ENCODE results near the gene IQCN. TPM values are rescaled to one million over a fixed set of nuclear protein-coding genes. Genes with fewer than 3 reads are reported as not detected.

The IQCN gene, protein sequence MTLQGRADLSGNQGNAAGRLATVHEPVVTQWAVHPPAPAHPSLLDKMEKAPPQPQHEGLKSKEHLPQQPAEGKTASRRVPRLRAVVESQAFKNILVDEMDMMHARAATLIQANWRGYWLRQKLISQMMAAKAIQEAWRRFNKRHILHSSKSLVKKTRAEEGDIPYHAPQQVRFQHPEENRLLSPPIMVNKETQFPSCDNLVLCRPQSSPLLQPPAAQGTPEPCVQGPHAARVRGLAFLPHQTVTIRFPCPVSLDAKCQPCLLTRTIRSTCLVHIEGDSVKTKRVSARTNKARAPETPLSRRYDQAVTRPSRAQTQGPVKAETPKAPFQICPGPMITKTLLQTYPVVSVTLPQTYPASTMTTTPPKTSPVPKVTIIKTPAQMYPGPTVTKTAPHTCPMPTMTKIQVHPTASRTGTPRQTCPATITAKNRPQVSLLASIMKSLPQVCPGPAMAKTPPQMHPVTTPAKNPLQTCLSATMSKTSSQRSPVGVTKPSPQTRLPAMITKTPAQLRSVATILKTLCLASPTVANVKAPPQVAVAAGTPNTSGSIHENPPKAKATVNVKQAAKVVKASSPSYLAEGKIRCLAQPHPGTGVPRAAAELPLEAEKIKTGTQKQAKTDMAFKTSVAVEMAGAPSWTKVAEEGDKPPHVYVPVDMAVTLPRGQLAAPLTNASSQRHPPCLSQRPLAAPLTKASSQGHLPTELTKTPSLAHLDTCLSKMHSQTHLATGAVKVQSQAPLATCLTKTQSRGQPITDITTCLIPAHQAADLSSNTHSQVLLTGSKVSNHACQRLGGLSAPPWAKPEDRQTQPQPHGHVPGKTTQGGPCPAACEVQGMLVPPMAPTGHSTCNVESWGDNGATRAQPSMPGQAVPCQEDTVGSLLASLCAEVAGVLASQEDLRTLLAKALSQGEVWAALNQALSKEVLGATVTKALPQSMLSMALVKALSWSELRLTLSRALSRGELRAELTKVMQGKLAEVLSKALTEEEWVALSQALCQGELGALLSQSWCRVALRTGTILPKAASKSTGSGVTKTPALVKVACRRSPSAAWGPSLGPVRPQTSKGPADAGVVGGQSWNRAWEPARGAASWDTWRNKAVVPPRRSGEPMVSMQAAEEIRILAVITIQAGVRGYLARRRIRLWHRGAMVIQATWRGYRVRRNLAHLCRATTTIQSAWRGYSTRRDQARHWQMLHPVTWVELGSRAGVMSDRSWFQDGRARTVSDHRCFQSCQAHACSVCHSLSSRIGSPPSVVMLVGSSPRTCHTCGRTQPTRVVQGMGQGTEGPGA (N-terminal part only)
- 0.81 TPM for polyA plus RNA-seq (2013, experiment 1 of 2)
- 1.1 TPM for polyA plus RNA-seq (2013, experiment 2 of 2)

GRCh38 chr19:18274219-18274780, at the start of gene IQCN:
Gene IQCN, minus strand, starts transcription at chr19:18274452. Its CDS starts 4,974 bp downstream, at chr19:18269478.
- no CpG with 5 or more reads among the region's 9 CpGs for WGBS, 2 donors (ENCODE audit: extremely low coverage in 2 of 2, insufficient read length in 2 of 2, insufficient replicate concordance in 1 of 2)
- Histone ChIP-seq H3K9me3 (replicated peaks in 1 of 2; ENCODE audit: control insufficient read depth in 2 of 2, insufficient read depth in 1 of 2, low read depth in 1 of 2, low read length in 2 of 2) (peaks cover 0 to 2% of the 10 kb centered on the region in 2 donors), H3K18ac (ENCODE audit: low read length) (no peak within 1 kb of the TSS), H3K4me3 (ENCODE audit: low read length in 2 of 2) (peak within 1 kb of the TSS in 1 of 2 donors; percentile 41), H2BK15ac (ENCODE audit: low read length) (no peak within 1 kb of the TSS), H2BK12ac (ENCODE audit: low read length) (no peak within 1 kb of the TSS), H3K9ac (ENCODE audit: low read depth, low read length, poor library complexity) (peak within 1 kb of the TSS; percentile 9), H4K8ac (ENCODE audit: low read depth, low read length) (peak within 1 kb of the TSS; percentile 17), H3K14ac (ENCODE audit: low read length) (no peak within 1 kb of the TSS), H3K27me3 (ENCODE audit: control insufficient read depth in 3 of 3, insufficient read depth in 3 of 3, low read depth in 1 of 3, low read length in 3 of 3) (no peaks in the 10 kb centered on the region), H3K23ac (ENCODE audit: low read depth, low read length, poor library complexity) (peak within 1 kb of the TSS; percentile 31), H2BK5ac (ENCODE audit: low read length) (no peak within 1 kb of the TSS), H3K27ac (replicated peaks; ENCODE audit: low read length) (no peak within 1 kb of the TSS), H2BK120ac (ENCODE audit: low read depth, low read length) (no peak within 1 kb of the TSS), H3K4ac (ENCODE audit: low read length) (no peak within 1 kb of the TSS), H3K4me2 (ENCODE audit: insufficient read depth, low read length, poor library complexity, severe bottlenecking) (peak within 1 kb of the TSS; percentile 11), H3K36me3 (replicated peaks in 1 of 2; ENCODE audit: control insufficient read depth in 2 of 2, insufficient read depth in 2 of 2, low read length in 2 of 2) (peaks cover 18 to 33% of the 10 kb centered on the region in 2 donors), H3K4me1 (ENCODE audit: control insufficient read depth in 2 of 2, insufficient read depth in 1 of 2, low read depth in 1 of 2, low read length in 2 of 2) (peaks cover 8 to 9% of the 10 kb centered on the region in 2 donors), H2AK5ac (ENCODE audit: low read depth, low read length) (peak within 1 kb of the TSS; percentile 9), H4K91ac (ENCODE audit: low read depth, low read length, poor library complexity) (no peak within 1 kb of the TSS), H2AFZ (ENCODE audit: low read length) (no peak within 1 kb of the TSS), H3K79me1 (ENCODE audit: low read depth, low read length) (peaks cover 18% of the 10 kb centered on the region)
- no peak for DNase-seq (ENCODE audit: low spot score)

DNA sequence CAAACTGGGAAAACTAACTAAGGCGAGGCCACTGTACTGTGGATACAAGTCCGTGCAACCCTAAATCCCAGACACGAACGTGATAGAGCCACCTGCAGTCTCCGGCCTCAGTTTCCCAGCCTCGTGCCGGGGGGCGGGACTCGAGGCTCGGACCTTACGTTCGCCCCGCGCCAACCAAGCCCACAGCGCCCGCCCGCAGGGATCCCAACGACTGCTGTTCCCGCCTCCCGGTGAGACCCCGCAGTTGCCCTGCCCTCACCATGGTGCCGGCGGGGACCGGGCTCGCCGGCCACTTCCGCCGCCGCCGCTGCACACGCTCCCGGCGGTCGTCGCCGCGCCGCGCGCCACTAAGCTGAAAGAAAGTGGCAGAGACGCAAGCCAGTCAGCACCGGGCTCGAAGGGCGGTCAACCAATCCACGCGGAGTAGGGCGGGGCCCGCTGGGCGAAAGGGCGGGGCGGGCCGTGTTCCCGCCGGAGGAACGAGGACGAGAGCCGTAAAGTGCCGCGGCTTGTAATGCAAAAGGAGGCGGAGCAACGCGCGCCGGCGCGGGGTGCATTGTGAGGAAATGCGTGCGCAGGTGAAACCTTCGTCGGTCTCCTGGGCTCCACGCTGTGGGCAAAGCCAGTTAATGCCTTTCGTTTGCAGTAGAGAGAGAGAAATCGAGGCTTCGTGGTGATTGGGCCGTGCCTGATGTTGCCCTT, 48.7 kb upstream of the IQCN start, which contains the start of gene LSM4:
Gene LSM4 (minus strand): TSS at position 318 of the 702 bp plus-strand sequence. CDS start 56 bp downstream, at position 262.
- H3K14ac ChIP-seq (ENCODE audit: low read length), result peak within 1 kb of the TSS; percentile 5
- H3K27ac ChIP-seq (replicated peaks; ENCODE audit: low read length), result peak within 1 kb of the TSS; percentile 86
- H2AK5ac ChIP-seq (ENCODE audit: low read depth, low read length), result peak within 1 kb of the TSS; percentile 68
- H2BK120ac ChIP-seq (ENCODE audit: low read depth, low read length), result no peak within 1 kb of the TSS
- H3K9me3 ChIP-seq (replicated peaks in 1 of 2; ENCODE audit: control insufficient read depth in 2 of 2, insufficient read depth in 1 of 2, low read depth in 1 of 2, low read length in 2 of 2), result no peaks in the 10 kb centered on the region
- H3K4me2 ChIP-seq (ENCODE audit: insufficient read depth, low read length, poor library complexity, severe bottlenecking), result peak within 1 kb of the TSS; percentile 72
- peak within 1 kb of the TSS; percentile 98 for H3K18ac ChIP-seq (ENCODE audit: low read length)
- peaks cover 18% of the 10 kb centered on the region for H3K79me1 ChIP-seq (ENCODE audit: low read depth, low read length)
- no peak within 1 kb of the TSS for H2BK15ac ChIP-seq (ENCODE audit: low read length)
- peak within 1 kb of the TSS; percentile 93 to 95 for H3K4me3 ChIP-seq (ENCODE audit: low read length in 2 of 2)
- peak; percentile 98 for DNase-seq (ENCODE audit: low spot score)
- peak within 1 kb of the TSS; percentile 3 for H4K8ac ChIP-seq (ENCODE audit: low read depth, low read length)
- no peak within 1 kb of the TSS for H2BK12ac ChIP-seq (ENCODE audit: low read length)
- H3K4me1 ChIP-seq (ENCODE audit: control insufficient read depth in 2 of 2, insufficient read depth in 1 of 2, low read depth in 1 of 2, low read length in 2 of 2), result peaks cover 8 to 9% of the 10 kb centered on the region in 2 donors
- no peak within 1 kb of the TSS for H4K91ac ChIP-seq (ENCODE audit: low read depth, low read length, poor library complexity)
- no peaks in the 10 kb centered on the region for H3K27me3 ChIP-seq (ENCODE audit: control insufficient read depth in 3 of 3, insufficient read depth in 3 of 3, low read depth in 1 of 3, low read length in 3 of 3)
- peak within 1 kb of the TSS; percentile 56 for H3K23ac ChIP-seq (ENCODE audit: low read depth, low read length, poor library complexity)
- peak within 1 kb of the TSS; percentile 81 for H2AFZ ChIP-seq (ENCODE audit: low read length)
- no peak within 1 kb of the TSS for H2BK5ac ChIP-seq (ENCODE audit: low read length)
- no CpG with 5 or more reads among the region's 75 CpGs for WGBS, 2 donors (ENCODE audit: extremely low coverage in 2 of 2, insufficient read length in 2 of 2, insufficient replicate concordance in 1 of 2)
- peaks cover 7 to 27% of the 10 kb centered on the region in 2 donors for H3K36me3 ChIP-seq (replicated peaks in 1 of 2; ENCODE audit: control insufficient read depth in 2 of 2, insufficient read depth in 2 of 2, low read length in 2 of 2)
- no peak within 1 kb of the TSS for H3K4ac ChIP-seq (ENCODE audit: low read length)
- peak within 1 kb of the TSS; percentile 94 for H3K9ac ChIP-seq (ENCODE audit: low read depth, low read length, poor library complexity)

GRCh38 chr19:18322318-18322758, 48.1 kb upstream of the IQCN start:
- peak overlapping the region; percentile 98 for H3K18ac ChIP-seq (ENCODE audit: low read length)
- H3K14ac ChIP-seq (ENCODE audit: low read length), result peak overlapping the region; percentile 5
- H3K27ac ChIP-seq (replicated peaks; ENCODE audit: low read length), result peak overlapping the region; percentile 71
- peak overlapping the region; percentile 3 for H4K8ac ChIP-seq (ENCODE audit: low read depth, low read length)
- no peak overlapping the region for H2AK5ac ChIP-seq (ENCODE audit: low read depth, low read length)
- peak overlapping the region; percentile 81 for H2AFZ ChIP-seq (ENCODE audit: low read length)
- H2BK15ac ChIP-seq (ENCODE audit: low read length), result no peak overlapping the region
- no peak overlapping the region for H2BK120ac ChIP-seq (ENCODE audit: low read depth, low read length)
- peak overlapping the region; percentile 62 for H3K4me2 ChIP-seq (ENCODE audit: insufficient read depth, low read length, poor library complexity, severe bottlenecking)
- H3K23ac ChIP-seq (ENCODE audit: low read depth, low read length, poor library complexity), result no peak overlapping the region
- peaks cover 20% of the 10 kb centered on the region for H3K79me1 ChIP-seq (ENCODE audit: low read depth, low read length)
- no peak overlapping the region for H3K4ac ChIP-seq (ENCODE audit: low read length)
- no peak overlapping the region for H4K91ac ChIP-seq (ENCODE audit: low read depth, low read length, poor library complexity)
- no peak overlapping the region for H2BK5ac ChIP-seq (ENCODE audit: low read length)
- peaks cover 8 to 9% of the 10 kb centered on the region in 2 donors for H3K4me1 ChIP-seq (ENCODE audit: control insufficient read depth in 2 of 2, insufficient read depth in 1 of 2, low read depth in 1 of 2, low read length in 2 of 2)
- H3K9ac ChIP-seq (ENCODE audit: low read depth, low read length, poor library complexity), result no peak overlapping the region
- no peak for DNase-seq (ENCODE audit: low spot score)
- no peaks in the 10 kb centered on the region for H3K9me3 ChIP-seq (replicated peaks in 1 of 2; ENCODE audit: control insufficient read depth in 2 of 2, insufficient read depth in 1 of 2, low read depth in 1 of 2, low read length in 2 of 2)
- H3K36me3 ChIP-seq (replicated peaks in 1 of 2; ENCODE audit: control insufficient read depth in 2 of 2, insufficient read depth in 2 of 2, low read length in 2 of 2), result peaks cover 9 to 32% of the 10 kb centered on the region in 2 donors
- H2BK12ac ChIP-seq (ENCODE audit: low read length), result no peak overlapping the region
- H3K27me3 ChIP-seq (ENCODE audit: control insufficient read depth in 3 of 3, insufficient read depth in 3 of 3, low read depth in 1 of 3, low read length in 3 of 3), result no peaks in the 10 kb centered on the region
- WGBS, 2 donors (ENCODE audit: extremely low coverage in 2 of 2, insufficient read length in 2 of 2, insufficient replicate concordance in 1 of 2), result no CpG with 5 or more reads among the region's 7 CpGs
- peak overlapping the region; percentile 93 to 95 for H3K4me3 ChIP-seq (ENCODE audit: low read length in 2 of 2)

All from neuronal stem cell (in vitro differentiated cells).